HG03521 (cell line): Measurements from ENCODE around the gene EGR4.

Experiments
- ATAC-seq: cut with Tn5 transposase; IDR thresholded peaks from one replicate; pipeline ENCODE4 v1.9.1; 2021; ENCODE audit warnings: mild to moderate bottlenecking, moderate library complexity; ENCODE audit not compliant: unreplicated experiment

Gene EGR4

DNA sequence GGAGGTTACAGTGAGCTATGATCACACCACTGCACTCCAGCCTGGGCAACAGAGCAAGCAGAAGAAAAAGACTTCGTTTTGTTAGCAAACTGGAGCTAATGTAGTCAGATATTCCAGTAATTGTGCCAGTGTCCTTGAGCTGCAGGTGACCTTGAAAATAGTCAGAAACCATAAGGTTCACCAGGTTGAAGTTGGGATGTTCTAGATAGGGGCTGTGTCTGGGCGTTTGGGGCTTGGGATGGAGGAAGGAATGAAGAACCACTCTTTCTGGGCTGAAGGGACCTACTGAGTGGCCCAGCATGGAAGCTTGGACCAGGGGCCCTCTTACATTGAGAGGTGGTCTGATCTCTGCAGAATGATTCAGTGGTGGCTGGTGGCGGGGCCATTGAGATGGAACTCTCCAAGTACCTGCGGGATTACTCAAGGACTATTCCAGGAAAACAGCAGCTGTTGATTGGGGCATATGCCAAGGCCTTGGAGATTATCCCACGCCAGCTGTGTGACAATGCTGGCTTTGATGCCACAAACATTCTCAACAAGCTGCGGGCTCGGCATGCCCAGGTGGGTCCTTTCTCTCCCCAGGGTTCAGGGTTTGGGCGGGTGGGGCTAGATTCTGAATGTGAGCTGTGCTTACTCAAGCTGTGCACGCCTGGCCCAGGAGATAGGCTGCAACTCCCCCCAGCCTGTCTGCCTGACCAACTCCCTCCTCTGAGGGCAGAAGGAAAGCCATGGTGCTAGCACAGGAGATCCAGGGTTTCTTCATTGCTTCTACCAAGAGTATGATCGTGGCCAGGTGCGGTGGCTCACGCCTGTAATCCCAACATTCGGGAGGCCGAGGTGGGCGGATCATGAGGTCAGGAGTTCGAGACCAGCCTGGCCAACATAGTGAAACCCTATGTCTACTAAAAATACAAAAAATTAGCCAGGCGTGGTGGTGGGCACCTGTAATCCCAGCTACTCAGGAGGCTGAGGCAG lies 42.2 kb downstream of the EGR4 start:
- ATAC-seq = no peak

DNA sequence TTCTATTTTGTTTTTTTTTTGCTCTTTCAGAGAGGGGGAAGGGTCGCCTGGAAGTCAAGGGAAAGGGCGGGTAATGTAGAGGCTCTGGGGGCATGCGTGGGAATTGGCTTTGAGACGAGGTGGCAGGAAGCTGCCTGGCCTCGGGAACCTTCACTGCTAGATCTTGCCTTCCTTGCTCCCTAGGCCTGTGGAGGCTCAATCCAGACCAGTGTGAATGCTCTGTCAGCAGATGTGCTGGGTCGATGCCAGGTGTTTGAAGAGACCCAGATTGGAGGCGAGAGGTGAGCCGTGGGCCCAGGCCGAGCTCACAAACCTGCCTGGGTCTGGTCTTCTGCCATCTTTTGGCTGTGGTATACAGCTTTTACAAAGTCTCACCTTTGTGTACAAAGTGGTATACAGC lies 43.7 kb downstream of the EGR4 start:
- no peak for ATAC-seq

DNA sequence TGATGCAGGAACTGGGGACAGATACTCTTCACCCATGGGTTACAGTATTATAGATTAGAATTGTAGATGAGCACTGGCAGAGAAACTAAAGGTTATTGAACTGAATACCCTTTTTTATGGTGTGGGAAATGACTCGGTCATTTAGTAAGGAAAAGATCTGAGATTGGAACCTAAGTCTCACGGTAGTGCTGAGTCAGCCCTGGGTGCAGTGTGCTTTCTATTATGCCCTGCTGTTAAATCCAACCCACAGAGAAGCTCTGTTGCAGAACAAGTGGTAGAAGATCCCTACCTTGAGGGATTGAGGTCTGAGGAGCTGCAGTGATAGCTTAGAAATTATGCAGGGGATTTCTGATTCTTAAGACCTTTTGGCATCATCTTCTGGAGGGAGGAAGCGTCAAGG lies 46.5 kb downstream of the EGR4 start:
- no peak for ATAC-seq

DNA sequence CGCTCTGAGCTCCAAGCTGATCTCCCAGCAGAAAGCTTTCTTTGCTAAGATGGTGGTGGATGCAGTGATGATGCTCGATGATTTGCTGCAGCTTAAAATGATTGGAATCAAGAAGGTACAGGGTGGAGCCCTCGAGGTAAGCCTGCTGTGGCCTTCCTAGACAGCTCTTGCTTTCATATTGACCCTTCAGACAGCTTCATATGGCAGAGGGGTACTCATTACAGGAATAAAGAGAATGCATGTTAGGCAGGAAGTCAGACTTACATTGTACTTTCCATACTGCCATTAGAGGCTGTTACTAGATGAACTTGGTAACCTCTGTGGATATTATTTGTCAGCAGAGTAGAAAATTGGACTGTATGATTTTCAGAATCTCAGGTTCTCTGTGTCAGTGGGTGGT lies 48.8 kb downstream of the EGR4 start:
- no peak for ATAC-seq

DNA sequence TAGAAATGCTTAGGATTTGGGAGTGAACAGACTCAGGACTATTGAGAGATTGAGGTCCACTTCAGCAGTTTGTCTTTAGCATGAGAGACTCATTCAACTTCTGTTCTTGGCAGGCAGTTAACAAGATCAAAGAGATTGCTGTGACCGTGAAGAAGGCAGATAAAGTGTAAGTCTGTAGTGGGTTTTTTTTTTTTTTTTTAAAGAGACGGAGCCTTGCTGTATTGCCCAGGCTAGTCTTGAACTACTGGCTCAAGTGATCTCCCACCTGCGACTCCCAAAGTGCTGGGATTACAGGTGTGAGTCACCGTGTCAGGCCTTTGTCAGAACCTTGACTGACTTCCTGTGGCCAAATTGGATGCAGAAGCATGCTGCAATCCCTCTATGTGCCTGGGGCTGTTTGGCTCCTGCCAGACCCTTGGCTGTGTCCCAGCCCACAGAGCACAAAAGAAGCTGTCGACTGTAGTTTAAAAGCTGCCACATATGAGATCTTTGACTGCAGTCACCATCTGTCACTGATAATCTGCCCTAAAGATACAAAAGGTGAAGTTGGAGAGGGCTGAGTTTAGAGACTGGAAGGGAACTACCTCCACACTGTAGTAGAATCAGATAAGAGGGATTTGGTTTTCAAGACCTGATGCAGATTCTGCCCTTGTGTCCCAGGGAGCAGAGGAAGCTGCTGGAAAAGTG lies 49.3 kb downstream of the EGR4 start:
- ATAC-seq = no peak
